Kidney glomerular epithelial cell (primary cell): Measurements from ENCODE around the gene SAMM50.

Experiments used
- DNase-seq: peaks from one replicate; lab custom pipeline; 2025; lab: John Stamatoyannopoulos, UW

Gene SAMM50

DNA sequence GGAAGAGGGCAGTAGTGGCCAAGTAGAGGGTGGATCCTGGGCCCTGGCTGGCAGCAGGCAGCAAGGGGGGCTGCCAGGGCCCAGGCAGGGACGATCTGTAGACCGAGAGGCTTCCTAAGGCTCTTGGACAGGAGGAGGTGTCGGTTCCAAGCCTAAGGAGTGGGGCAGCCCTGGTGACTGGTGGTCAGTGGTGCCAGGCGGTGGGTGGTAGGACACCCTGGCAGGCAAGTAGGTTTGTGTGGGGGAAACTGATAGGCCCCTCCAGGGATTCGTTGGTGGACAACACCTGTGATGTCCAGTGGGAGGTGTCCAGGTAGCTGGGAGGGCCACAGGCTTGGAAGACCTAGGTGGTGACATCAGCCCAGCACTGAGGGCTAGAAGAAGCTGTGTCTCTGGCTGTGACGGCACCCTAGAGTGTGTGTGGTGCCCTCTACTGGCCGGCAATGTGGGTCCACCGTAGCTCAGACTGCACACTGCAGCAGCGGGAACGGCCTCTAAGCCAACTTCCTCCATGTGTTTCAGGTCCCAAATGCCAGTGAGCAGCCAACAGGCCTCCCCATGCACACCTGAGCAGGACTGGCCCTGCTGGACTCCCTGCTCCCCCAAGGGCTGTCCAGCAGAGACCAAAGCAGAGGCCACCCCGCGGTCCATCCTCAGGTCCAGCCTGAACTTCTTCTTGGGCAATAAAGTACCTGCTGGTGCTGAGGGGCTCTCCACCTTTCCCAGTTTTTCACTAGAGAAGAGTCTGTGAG is 9.4 kb upstream of the SAMM50 start:
- DNase-seq = peak; percentile 40

DNA sequence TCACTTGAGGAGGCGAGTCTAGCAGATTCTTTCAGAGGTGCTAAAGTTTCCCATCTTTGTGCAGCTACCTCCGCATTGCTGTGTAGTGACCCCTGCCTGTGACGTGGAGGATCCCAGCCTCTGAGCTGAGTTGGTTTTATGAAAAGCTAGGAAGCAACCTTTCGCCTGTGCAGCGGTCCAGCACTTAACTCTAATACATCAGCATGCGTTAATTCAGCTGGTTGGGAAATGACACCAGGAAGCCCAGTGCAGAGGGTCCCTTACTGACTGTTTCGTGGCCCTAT is 8.9 kb upstream of the SAMM50 start:
- peak; percentile 15 for DNase-seq

DNA sequence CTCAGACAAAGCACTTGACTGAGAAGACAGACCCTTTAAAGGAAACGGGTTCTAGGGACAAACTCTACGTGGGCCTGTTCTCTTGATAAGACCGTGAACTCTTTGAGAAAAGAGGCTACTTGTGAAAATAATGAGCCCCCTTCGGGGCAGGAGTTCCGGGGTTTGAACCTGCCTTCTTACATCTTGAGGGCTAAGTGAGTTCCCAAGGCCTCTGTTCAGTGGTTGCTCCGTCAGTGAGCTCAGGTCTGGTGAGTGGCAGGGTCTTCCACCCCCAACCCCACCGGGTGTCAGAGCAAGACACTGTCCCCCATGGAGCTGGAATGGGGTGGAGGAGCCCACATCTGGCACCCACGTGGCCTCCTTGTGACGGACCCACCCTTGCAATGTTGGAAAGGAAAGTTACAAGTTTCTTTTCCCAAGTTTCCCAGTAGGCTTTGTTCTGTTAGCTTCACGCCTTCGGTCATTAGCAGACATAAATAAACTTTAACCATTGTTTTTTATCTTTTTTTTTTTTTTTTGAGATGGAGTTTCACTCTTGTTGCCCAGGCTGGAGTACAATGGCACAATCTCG is 6.3 kb upstream of the SAMM50 start:
- no peak for DNase-seq

DNA sequence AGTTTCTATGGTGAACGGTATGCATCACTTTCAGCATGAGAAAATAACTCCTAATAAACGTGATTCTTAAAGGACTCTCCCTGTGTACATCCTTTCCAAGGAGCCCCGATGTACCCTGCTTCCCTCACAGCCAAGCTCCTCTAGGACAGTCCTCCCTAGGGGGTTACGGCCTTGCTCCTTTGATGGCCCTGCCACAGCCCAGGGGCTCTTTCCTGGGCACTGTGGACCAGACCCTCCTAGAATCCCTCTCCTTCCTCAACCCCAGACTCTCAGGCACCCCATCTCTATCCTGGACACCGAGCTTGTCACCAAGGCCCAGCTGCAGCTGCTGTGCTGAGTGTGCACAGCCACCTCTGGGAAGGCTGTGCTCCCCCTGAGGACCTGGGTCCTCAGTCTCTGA is 3.9 kb upstream of the SAMM50 start:
- DNase-seq = no peak

DNA sequence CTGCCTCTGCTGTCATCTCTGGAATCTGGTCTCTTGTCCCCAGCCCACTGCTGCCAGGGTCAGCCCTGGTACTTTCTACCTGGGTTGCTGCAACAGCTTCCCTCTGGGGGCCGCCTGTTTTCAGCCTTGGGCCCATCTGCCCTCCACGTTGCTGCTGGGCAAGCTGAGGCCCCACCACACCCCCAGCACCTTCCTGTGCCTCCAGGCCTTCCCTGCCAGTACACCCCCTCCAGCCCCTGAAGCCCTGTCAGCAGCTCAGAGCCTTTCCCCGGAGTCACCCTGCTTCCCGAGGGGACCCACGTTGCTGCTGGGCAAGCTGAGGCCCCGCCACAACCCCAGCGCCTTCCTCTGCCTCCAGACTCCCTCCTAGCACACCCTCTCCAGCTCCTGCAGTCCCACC is 3.3 kb upstream of the SAMM50 start:
- no peak for DNase-seq

DNA sequence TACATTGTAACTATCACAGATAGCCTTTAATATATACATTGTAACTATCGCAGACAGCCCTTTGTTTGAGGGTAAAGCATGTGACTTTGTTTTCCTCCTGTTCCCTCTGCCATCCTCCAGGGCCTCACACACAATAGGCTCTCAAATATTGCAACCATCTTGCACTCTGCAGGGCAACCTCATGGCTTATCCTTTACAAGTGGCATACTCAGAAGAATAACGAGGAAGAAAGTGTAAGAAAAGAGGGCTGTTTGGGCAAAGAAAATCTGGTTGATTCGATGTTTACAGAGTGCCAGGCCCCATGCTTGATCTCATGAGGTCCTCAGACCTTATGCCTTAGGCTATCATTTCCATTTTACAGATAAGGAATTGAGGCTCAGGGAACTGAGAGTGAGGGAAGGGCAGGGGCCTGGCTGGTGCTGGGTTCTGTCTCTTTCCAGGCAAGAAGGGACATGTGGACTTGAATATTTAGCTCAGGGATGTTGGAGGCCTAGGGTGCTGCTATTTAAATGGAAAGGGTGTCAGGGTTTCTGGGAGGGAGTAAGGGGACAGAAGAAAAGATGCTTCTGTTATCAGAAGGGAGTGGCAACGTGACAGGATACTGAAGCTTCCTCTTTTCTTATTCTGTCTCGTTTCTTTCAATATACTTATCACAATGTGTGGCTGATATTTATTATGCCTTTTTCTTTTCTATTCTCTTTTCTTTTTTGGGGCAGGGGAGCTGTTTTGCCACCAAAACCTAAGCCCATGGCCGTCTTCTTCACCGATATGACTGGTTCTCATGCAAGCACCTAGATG is 1.1 kb upstream of the SAMM50 start:
- DNase-seq = no peak

DNA sequence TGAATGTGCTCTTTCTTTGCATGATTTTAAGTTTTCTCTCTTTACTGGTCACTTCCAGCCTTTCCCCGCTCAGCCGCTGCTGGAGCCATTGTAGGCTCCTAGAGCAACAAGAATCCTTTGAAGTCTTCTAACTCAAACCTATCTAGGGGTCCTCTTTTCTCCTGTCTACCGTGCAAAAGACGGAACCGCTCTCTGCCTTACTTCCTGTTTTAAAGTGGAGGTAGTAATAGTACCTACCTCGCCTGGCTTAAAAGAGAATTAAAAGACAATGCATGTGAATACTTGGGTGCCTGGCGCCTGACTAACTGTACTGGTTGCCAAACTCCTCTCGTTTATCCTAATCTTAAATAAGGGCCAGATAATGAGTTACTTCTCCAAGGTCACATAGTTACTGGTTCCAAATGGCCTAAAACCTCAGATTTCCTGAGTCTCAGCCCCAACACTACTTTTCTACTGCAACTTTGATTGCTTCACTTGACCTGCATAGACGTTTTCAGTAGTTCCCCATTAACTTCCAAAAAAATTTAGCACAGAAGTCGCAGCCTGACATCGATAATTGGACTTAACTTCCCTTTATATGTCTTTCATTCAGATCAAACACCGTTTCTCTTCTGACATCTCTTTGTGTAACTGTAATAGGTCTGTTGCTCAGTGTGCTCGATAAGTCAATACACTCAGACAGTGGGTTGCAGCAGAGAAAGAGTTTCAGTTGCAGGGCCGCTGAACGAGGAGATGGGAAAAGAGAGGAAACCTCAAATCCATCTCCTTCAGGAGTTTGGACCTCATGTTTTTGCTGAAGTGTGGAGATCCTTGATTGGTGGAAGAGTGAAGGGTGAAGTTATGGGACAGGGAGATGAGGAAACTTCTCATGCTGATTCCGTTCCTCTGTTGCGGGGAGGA is 891 bp downstream of the SAMM50 start:
- DNase-seq = no peak

DNA sequence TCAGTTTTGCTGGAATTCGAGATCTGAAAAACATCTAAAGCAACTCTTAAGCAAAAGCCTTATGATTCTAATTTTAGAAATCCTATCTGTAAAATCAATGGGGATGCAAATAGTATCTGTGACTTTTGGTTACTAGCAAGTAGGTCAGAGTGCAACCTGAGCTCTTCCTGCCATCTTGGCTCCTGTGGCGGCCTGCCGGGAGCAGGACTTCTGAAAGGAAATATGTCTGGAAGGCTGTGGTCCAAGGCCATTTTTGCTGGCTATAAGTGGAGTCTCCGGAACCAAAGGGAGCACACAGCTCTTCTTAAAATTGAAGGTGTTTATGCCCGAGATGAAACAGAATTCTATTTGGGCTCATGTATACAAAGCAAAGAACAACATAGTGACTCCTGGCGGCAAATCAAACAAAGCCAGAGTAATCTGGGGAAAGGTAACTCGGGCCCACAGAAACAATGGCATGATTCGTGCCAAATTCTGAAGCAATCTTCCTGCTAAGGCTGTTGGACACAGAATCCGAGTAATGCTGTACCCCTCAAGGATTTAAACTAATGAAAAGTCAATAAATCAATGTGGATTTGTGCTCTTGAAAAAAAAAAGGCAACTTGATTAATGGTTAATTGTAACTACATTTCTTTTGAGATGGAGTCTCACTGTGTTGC is 1.7 kb downstream of the SAMM50 start:
- DNase-seq = no peak

DNA sequence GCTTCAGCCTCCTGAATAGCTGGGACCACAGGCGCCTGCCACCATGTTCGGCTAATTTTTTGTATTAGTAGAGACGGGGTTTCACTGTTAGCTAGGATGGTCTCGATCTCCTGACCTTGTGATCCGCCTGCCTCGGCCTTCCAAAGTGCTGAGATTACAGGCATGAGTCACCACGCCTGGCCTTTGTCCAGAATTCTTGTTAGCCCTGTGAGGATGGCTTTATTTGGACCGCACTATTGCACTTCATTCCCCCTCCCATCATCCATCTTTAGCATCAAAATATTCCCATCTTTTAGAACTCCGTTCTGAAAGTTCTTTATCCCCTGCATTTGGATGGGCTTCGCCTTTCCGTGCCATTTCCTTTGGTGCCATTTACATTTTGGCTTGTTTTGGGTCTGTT is 2.6 kb downstream of the SAMM50 start:
- no peak for DNase-seq

DNA sequence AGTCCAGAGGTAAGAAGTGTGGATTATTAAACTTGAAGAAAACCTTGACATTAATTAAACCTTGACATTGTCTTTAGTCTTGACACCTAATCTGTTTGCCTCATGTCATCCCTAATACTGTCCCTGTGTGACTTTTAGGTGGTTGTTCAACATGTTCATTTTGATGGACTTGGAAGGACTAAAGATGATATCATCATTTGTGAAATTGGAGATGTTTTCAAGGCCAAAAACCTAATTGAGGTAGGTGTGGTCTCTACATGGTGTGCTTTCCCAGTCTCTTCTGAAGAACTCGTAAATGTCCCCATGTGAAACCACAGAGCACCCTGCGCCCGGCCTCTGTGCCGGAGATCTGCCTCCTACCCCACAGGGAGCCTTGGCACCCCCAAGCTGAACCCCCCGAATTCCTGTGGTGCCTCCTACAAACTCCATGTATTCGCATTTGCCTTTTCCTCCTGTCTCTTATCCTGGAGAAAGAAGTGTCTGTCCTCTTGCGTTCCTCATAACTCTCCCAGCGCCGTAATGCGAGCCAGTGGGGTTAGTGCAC is 9.1 kb downstream of the SAMM50 start:
- DNase-seq = no peak

DNA sequence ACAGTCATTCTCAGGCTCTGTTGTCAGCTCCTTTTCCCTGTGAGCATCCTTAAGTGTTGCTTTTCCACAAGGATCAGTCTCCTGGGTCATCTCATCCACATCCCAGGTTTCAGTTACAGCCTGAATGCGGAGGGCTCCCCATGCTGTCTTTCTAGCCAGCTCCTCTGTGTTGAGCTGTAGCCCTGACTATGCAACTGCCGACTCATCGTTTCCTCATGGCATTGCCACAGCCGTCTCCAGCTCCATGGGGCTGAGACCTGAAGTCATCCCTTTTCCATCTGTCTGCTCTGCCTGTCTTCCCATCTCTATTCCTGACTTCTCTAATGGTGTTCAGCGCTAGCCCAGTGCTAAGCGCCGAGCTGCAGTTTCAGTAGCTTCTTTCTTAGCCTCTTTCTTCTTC is 11.8 kb downstream of the SAMM50 start:
- DNase-seq = no peak

DNA sequence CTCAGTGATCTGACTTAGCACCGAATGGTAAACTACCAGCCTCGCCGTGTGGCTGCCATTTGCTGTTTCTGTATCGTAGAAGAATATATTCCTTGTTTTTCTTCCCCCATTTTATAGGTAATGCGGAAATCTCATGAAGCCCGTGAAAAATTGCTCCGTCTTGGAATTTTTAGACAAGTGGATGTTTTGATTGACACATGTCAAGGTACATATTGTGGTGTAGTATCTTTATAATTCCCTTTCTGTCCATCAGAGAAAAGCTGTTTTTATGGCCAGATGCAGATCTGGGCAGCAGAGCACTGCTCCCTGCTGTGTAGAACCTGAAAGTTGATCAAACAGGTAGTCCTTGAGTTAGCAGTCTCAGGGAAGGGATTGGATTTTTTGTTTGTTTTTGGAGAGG is 13.4 kb downstream of the SAMM50 start:
- DNase-seq = no peak

DNA sequence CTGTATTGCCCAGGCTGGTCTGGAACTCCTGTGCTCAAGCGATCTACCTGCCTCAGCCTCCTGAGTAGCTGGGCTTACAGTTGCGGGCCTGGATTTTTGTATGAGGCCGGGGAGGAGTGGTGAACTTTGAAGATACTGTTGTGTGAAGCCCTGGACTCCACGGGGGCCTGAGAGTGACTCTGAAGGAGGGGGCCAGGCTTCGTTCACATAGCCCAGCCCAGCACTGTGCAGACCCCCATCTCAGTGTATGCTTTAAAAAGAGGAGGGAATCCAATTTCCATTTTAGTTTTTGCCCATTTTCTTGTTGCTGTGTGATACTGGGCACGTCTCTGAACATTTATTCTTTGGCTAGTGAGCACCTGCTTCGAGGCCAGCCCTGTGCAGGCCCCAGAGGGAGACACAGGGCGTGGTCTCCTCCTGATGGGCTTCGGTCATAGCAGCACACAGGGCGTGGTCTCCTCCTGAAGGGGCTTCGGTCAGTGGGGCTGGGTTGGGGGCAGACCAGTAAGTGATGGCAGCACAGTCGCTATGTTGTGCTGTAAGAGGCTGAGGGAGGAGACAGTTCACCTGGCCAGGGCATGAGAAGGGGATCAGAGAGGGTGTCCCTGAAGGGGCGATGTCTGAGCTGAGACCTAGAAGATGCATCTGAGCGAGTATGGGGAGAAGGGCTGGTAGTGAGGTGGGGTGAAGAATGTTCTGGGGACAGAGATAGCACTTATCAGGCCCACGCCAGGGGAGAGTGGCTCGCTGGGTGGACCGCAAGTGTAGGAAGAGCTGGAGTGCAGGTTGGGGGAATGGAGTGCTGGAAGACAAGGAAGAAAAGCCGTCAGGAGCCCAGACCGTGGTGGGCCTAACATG is 14.0 kb downstream of the SAMM50 start:
- no peak for DNase-seq

DNA sequence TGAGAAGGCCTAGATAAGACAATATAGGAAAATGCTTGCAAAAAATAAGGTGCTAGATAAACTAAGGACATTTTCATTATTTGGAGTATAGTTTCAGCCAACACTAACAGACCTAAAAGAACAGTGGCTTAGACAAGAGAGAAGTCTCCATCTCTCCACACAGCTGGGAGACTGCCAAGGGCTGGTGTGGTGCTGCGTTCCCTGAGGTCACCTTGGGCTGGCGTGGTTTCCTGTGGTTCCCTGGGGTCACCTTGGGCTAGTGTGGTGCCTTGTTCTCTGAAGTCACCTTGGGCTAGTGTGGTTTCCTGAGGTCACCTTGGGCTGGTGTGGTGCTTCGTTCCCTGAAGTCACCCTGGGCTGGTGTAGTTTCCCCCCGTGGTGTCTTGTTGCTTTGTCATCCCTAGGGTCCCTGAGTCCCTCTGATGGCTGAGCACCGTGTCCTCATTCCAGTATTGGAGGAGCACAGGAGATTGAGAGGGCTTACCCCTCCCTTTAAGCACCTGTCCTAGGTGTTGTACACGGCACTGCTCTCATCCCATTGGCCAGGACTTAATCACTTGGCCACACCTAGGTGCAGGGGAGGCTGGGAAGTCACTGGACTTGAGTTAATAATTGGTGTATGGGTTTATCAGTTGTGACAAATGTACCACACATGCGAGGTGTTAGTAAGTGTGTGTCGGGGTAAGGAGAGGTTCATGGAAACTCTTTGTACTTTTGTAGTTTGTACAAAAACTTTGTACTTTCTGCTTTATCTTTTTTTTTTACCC is 14.9 kb downstream of the SAMM50 start:
- no peak for DNase-seq

DNA sequence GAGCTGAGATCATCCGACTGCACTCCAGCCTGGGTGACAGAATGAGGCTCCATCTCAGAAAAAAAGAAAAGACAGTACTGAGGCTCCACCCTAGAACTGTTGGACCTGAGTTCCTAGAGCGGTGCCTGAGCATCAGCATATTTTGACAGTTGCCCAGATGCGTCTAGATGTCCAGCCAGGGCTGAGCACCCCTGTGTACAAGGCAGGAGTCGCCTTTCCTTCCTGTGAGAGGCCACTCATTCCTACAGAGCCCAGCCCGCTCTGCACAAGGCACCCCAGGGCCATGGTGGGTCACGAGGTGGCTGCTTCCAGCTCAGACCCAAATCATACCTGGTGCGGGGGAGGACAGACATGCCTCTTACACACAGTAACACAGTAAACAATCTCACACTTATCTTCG is 15.9 kb downstream of the SAMM50 start:
- DNase-seq = no peak

DNA sequence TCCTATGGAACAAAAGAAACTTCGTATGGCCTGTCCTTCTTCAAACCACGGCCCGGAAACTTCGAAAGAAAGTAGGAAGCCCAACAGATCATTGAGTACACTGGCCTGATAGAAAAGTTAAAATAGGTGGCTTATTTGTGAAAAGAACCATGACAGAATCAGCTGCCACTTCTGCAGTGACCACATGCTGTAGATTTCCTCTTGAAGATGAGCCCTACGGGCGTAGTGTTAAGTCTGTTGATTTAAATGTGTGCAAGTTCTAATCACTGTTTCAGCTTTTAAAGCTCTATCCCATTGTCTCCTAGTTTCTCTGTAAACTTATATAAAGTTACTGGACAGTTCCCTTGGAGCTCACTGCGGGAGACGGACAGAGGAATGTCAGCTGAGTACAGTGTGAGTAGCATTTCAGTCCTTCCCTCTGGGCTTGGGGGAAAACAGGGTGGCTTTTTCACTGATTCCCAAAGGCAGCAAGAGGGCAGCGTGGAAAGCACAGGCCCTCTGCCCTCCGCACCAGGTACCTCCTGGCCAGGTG is 17.8 kb downstream of the SAMM50 start:
- no peak for DNase-seq

DNA sequence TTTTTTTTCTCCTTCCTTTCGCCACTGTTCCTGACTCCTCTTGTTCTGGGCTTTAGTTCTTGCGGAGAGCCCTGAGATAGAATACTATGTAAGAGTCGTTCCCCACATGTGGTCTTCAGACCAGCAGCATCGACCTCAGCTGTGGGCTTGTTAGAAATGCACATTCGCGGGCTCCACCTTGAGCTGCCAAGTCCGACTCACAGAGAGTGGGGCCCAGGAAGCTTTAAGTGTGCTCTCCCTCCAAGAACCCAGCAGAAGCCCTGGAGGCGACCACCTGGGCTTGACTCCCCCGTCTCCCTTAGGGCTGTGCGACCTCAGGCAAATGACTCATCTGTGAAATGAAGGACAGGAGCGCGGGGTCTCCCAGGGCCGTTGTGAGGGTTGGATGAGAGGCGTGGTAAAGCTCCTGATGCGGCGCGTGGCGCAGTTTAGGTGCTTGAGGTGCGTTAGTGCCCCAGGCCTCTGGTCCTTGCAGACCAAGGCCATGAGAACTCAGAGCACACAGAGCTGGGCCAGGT is 18.8 kb downstream of the SAMM50 start:
- DNase-seq = no peak

DNA sequence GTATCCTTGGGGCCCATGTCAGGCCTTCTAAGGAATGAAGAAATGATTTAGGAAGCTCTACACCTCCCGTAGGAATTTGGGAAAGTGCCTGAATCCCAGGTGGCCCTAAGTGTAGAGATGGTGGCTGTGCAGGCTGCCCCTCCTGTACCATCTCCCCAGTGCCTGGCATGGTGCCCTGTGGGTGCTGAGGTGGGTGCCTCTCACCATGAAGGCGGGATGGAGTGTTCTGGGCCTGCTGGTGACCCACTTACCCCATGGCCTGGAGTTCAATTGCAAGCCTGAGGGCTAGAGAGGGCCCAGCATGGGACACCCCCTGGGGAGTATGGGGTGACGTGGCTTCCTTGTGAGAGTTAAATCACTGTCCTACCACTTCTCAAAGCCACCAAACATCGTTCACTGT is 19.8 kb downstream of the SAMM50 start:
- no peak for DNase-seq
